OCI-LY3 (cell line): Measurements from ENCODE around the gene KCNA10.

Source experiments
- H2AFZ ChIP-seq: fragments of 200-600, 300-600 bp; shearing (Covaris generic); 2 replicates; pipeline ENCODE4 v1.6.0; 2014; ENCODE audit warnings: antibody characterized with exemption, low read depth, low read length
- H3K27ac ChIP-seq: fragments of 200-600, 300-600 bp; sonication (generic); 2 replicates; pipeline ENCODE4 v1.5.1; 2014; ENCODE audit warnings: mild to moderate bottlenecking, low read length, moderate library complexity, mixed read lengths
- H3K27me3 ChIP-seq: fragments of 200-600, 300-600 bp; sonication (generic); 2 replicates; pipeline ENCODE4 v1.6.1; 2014; ENCODE audit warnings: low read depth, low read length, mixed read lengths
- H3K36me3 ChIP-seq: fragments of 200-600, 300-600 bp; sonication (generic); replicated peaks from 2 replicates; pipeline ENCODE3; 2014; ENCODE audit warnings: low read depth, low read length, mixed read lengths
- H3K4me1 ChIP-seq: fragments of 300-600, 200-600 bp; sonication (generic); 2 replicates; pipeline ENCODE4 v1.6.1; 2014; ENCODE audit warnings: low read length, mixed read lengths
- H3K4me2 ChIP-seq: fragments of 200-600, 300-600 bp; sonication (generic); 2 replicates; pipeline ENCODE4 v1.6.1; 2014; ENCODE audit warnings: low read length, mixed read lengths
- H3K4me3 ChIP-seq: fragments of 300-600, 200-600 bp; sonication (generic); 2 replicates; pipeline ENCODE4 v1.5.1; 2014; ENCODE audit warnings: antibody characterized with exemption, mild to moderate bottlenecking, low read length, moderate library complexity
- H3K79me2 ChIP-seq: fragments of 300-600, 200-600 bp; shearing (Covaris generic); 2 replicates; pipeline ENCODE4 v1.6.1; 2014; ENCODE audit warnings: mild to moderate bottlenecking, low read length, mixed read lengths
- H3K9ac ChIP-seq: fragments of 300-600, 200-600 bp; shearing (Covaris generic); 2 replicates; pipeline ENCODE4 v1.6.0; 2014; ENCODE audit warnings: mild to moderate bottlenecking, low read length, moderate library complexity
- H3K9me3 ChIP-seq: fragments of 200-600, 300-600 bp; shearing (Covaris generic); 2 replicates; pipeline ENCODE4 v1.6.1; 2014; ENCODE audit warnings: low read length, mixed read lengths; ENCODE audit not compliant: insufficient read depth
- H4K20me1 ChIP-seq: fragments of 200-600, 300-600 bp; sonication (generic); 2 replicates; pipeline ENCODE4 v1.6.1; 2016; ENCODE audit warnings: low read length, mixed read lengths; ENCODE audit not compliant: insufficient read depth
- EZH2phosphoT487 ChIP-seq: fragments of 200-600 bp; shearing (Covaris generic); IDR thresholded peaks from 2 replicates; pipeline ENCODE4 v1.6.1; 2018; ENCODE audit warnings: antibody characterized with exemption, mixed run types, low read depth
- TF ChIP-seq, protein P1 (sequence below): fragments of 200-600, 300-600 bp; sonication (generic); IDR thresholded peaks from 2 replicates; pipeline ENCODE4 v1.5.1; 2014; ENCODE audit warnings: antibody characterized with exemption, low read length, low read depth

KCNA10 gene

DNA sequence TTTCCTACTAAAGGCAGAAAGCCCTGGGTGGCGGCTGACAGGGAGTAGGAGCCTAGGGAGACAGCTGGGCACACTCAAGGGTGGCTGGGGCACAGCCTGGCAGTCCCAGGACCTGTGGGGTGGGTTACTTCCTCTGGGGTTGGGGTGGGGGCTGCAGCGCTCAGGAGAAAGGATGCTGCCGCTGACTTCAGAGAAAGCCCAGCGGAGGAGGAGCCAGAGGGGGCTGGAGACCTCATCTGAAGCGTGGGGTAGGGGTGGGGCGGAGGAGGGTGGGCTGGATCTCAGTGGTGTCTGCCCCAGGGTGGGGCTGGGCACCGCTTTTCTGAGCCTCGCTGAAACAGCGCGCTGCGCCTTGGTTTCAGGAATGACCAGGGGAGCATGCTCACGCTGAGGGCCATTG, 30.8 kb downstream of the KCNA10 start:
- TF ChIP-seq, protein P1, sequence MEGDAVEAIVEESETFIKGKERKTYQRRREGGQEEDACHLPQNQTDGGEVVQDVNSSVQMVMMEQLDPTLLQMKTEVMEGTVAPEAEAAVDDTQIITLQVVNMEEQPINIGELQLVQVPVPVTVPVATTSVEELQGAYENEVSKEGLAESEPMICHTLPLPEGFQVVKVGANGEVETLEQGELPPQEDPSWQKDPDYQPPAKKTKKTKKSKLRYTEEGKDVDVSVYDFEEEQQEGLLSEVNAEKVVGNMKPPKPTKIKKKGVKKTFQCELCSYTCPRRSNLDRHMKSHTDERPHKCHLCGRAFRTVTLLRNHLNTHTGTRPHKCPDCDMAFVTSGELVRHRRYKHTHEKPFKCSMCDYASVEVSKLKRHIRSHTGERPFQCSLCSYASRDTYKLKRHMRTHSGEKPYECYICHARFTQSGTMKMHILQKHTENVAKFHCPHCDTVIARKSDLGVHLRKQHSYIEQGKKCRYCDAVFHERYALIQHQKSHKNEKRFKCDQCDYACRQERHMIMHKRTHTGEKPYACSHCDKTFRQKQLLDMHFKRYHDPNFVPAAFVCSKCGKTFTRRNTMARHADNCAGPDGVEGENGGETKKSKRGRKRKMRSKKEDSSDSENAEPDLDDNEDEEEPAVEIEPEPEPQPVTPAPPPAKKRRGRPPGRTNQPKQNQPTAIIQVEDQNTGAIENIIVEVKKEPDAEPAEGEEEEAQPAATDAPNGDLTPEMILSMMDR: no peak
- TF ChIP-seq EZH2phosphoT487: no peak
- no peaks in the 10 kb centered on the region for H3K27me3 ChIP-seq
- no peaks in the 10 kb centered on the region for H4K20me1 ChIP-seq
- no peaks in the 10 kb centered on the region for H3K9me3 ChIP-seq
- H3K9ac ChIP-seq: no peak overlapping the region
- H3K36me3 ChIP-seq: no peaks in the 10 kb centered on the region
- no peaks in the 10 kb centered on the region for H3K79me2 ChIP-seq
- H3K4me3 ChIP-seq: no peak overlapping the region
- H3K4me2 ChIP-seq: no peak overlapping the region
- no peak overlapping the region for H2AFZ ChIP-seq
- H3K27ac ChIP-seq: no peak overlapping the region
- H3K4me1 ChIP-seq: no peaks in the 10 kb centered on the region

DNA sequence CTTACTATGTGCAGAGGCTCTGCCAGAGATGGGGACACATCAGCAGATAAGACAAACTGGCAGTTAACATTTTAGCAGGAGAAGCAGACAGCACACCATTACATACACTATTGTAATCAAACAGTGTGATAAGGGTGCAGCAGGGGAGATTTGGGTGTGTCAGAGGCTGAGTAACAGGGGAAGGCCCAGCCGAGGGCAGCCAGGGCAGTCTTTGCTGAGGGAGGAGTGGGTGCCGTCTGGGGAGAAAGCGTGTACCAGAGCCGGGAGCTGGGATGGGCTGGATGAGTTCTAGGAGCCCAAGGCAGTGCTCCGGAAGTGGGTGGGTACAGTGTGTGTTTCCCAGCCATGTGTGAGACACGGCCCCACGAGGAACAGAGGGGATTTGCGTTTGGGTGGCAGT, 31.2 kb downstream of the KCNA10 start:
- no peak overlapping the region for H3K4me3 ChIP-seq
- no peak for TF ChIP-seq EZH2phosphoT487
- TF ChIP-seq, protein P1: no peak
- H3K27me3 ChIP-seq: no peaks in the 10 kb centered on the region
- H3K4me2 ChIP-seq: no peak overlapping the region
- H2AFZ ChIP-seq: no peak overlapping the region
- no peaks in the 10 kb centered on the region for H4K20me1 ChIP-seq
- no peaks in the 10 kb centered on the region for H3K36me3 ChIP-seq
- H3K79me2 ChIP-seq: no peaks in the 10 kb centered on the region
- H3K9ac ChIP-seq: no peak overlapping the region
- H3K27ac ChIP-seq: no peak overlapping the region
- no peaks in the 10 kb centered on the region for H3K4me1 ChIP-seq
- H3K9me3 ChIP-seq: no peaks in the 10 kb centered on the region

DNA sequence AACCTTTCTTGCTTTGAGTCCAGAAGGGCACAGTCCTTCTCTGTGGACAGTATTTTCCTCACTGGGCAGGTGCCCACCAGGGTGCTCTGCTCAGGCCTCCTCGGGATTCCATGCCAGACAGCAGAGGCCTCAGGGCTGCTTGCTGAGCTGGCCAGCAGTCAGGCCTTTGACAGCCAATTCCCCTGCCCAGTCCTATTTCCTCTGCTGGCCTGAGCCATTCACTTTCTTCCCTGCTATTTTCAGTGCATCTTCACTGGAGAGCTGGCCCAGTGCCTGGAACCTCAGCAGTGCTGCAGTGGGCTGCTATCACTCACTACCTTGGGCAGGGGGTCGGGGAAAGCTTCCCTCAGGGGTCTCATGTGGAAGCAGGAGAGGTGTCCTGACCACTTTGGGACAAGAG, 33.2 kb downstream of the KCNA10 start:
- Histone ChIP-seq H2AFZ (no peak overlapping the region), H3K27ac (no peak overlapping the region), H3K9me3 (no peaks in the 10 kb centered on the region), H3K79me2 (no peaks in the 10 kb centered on the region), H3K9ac (no peak overlapping the region), H3K4me2 (no peak overlapping the region), H4K20me1 (no peaks in the 10 kb centered on the region), H3K4me3 (no peak overlapping the region), H3K36me3 (no peaks in the 10 kb centered on the region), H3K27me3 (no peaks in the 10 kb centered on the region), H3K4me1 (no peaks in the 10 kb centered on the region)
- no peak for TF ChIP-seq EZH2phosphoT487
- TF ChIP-seq, protein P1: no peak

DNA sequence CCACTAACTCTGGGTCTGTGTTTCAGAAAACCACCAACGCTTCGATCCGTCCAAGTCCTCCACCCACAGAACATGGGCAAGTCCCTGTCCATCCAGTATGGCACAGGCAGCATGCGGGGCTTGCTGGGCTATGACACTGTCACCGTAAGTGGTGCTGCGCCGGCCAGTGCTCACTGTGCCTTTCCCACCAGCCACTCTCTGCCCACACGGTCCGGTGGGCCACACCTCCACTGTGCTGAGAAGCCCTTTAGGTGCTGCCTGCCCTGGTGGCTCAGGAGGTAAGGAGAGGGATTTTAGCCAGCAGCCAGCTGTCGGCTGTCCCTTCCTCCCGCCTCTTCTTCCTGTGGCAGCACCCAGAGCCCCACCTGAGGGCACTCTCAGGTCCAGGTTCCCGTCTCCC, 34.2 kb downstream of the KCNA10 start:
- Histone ChIP-seq H3K27me3 (no peaks in the 10 kb centered on the region), H3K4me1 (no peaks in the 10 kb centered on the region), H3K4me2 (no peak overlapping the region), H3K79me2 (no peaks in the 10 kb centered on the region), H3K27ac (no peak overlapping the region), H3K9ac (no peak overlapping the region), H2AFZ (no peak overlapping the region), H3K4me3 (no peak overlapping the region), H3K36me3 (no peaks in the 10 kb centered on the region), H4K20me1 (no peaks in the 10 kb centered on the region), H3K9me3 (no peaks in the 10 kb centered on the region)
- TF ChIP-seq EZH2phosphoT487: no peak
- TF ChIP-seq, protein P1: no peak
